T-helper 9 cell (primary cell): ENCODE data around the gene FOXN3.
A peak's percentile ranks its signal among the peaks of the same experiment; 100 is the strongest.

Experiments used
- DNase-seq: peaks from one replicate; pipeline ENCODE4 v3.0.0-alpha.2; 2020
- total RNA-seq, 2 donors: gene quantifications; one replicate each; lab custom pipeline; 2026; lab: John Stamatoyannopoulos, UW

The FOXN3 gene, protein sequence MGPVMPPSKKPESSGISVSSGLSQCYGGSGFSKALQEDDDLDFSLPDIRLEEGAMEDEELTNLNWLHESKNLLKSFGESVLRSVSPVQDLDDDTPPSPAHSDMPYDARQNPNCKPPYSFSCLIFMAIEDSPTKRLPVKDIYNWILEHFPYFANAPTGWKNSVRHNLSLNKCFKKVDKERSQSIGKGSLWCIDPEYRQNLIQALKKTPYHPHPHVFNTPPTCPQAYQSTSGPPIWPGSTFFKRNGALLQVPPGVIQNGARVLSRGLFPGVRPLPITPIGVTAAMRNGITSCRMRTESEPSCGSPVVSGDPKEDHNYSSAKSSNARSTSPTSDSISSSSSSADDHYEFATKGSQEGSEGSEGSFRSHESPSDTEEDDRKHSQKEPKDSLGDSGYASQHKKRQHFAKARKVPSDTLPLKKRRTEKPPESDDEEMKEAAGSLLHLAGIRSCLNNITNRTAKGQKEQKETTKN
- 111 to 126 reads per million in 2 donors for total RNA-seq

DNA sequence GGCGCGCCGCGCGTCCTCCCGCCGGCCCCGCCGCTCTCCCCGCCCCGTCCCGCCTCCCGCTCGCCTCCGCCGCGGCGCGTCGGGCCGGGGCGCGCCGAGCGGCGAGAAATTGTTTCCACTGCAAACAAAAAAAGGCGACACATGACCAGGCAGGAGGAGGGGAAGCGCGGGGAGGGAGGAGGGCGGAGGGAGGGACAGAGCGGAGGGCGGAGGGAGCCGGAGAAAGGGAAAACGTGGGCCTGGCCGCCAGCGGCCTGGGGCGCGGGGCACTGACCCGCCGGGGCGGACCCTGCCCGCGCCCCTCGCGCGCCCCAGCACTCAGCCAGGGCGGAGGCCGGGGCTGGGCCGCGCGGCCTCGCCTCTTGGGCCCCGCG, at the start of gene FOXN3:
Gene FOXN3 (minus strand): TSS at position 143 of the 374 bp plus-strand sequence. CDS start 4,757 bp downstream, outside the sequence.
- DNase-seq = peak; percentile 82

DNA sequence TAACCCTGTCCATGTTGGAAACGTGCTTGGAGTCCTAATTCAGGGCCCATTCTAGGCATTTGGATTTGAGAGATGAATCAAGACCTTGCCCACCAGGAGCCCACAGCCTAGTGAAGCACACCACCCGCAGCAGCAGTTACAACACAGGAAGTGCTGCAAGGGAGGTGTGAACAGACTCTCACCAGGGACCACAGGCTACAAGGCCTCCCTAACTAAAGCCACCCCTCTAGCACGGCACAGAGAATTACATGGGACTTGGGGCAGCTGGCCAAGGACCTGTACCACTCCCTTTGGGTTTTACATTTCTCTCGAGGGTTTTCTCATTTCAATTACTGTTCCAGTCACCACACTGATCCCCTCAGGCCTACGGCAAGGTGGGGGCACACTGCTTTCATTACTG, 49.5 kb upstream of the FOXN3 start:
- DNase-seq = peak; percentile 7

DNA sequence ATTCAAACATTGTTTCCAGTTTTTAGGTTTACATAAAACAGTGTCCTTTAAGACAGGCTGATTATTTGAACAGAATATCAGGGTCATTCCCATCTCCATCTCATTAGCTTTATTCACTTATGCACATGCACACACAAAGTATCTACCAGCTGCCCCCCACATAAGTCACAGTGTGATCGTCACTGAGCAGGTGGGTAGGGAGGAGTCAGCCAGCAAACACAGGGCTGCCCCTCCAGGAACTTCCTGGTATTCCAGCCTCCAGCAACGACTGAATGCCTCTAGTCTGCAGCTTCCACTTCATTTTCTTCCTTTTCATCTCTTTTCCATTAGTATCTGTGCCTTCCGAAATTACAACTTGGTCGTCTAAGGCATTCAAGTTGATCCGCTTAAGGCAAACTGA, 48.8 kb upstream of the FOXN3 start:
- no peak for DNase-seq

DNA sequence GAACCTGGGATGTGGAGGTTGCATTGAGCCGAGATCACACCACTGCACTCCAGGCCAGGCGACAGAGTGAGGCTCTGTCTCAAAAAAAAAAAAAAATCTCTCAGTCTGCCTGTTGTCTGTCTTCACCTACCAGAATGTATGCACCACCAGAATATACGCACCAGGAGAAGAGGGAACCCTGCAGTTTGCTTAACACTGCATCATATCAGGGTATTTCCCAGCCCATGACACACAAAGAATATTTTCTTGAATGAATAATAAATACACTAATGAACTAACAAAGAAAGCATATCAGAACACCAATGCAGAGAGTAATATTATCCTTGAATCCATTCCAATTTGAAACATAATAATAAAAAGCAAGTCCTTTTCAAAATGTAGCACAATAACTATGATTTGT, 44.2 kb upstream of the FOXN3 start:
- DNase-seq = no peak

DNA sequence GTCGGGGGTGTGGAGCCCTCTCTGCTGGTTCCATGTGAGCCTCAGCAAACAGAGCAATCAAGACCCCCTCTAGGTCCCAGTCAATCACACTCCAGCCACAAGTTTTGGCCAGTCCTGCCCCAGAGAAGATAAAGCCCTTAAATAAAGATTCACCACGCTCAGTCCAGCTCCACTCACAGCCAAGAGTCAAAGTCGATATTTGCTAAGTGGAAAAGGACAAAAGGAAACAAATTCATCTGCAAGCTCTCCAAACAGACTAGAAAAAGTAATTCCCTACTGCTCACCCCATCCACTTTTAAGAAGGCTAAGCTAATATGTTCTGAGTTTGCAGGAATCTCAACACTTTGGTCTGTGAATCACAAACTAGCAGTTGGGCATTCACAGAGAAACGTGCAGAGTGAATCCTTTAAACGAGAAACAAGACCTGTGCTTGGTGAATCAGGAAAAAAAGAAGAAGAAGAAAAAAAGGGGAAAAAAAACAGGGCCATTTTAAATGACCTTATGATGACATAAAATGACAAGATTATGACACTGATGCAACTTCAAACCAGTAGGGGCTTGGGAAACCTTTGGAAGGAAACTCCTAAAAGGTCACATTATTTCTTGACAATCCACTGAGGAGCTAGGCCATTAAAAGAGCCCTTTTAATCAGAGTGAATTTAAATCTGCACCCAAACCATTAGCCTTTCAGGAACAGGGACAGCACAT, 41.8 kb upstream of the FOXN3 start:
- no peak for DNase-seq

DNA sequence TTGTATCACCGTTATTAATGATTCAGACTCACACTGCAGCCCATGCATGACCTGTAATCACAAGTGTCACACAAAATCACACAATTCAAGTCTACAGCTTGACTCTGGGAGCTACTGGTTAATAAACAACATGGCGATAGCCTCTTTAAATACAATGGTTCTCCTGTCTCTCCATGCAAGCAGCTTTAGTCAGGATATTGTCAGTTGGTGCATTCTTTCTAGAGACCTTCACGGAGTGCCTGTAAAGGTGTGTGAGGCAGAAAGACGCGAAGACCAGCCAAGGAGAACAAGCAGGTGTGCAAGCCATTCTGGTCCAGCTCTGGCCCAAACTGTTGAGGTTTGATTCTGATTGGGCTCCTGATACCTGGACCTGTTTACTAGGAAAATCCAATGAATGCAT, 40.0 kb upstream of the FOXN3 start:
- no peak for DNase-seq

DNA sequence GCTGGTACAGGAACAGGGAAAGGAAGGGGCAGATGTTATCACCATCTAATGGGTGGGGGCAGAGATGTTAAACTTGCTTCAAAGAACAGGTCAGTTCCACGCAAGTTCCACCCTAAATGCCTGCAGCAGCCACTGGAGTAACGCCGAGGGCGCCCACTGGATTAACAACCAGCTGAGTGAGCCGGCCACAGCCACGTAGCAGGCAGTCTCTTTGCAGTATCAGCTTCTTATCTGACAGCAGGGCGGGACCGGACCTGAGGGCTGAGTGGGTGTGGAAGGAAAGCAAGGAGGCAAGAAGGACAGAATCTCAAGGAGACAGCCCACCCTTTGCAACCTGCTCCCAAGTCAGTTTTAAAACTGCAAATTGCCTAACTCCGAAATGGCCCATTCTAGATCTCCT, 38.4 kb upstream of the FOXN3 start:
- DNase-seq = no peak

DNA sequence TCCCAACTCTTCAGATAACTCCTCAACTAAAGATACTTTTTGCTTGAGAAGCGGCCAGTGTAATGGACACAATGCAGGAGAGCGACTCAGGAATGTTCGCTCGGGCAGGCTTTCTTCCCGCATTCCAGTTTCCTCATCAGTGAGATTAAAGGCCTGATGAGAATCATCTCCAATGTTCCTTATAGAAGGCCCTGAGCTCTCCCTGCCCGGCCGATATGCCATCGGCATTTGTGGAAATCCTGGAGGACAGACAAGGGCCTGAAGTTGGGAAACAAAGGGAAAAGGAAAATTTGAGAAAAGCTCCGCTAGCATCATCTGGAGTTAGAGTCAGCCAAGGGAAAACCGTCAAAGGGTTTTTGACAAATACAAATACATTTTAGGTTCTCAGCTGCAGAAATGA, 38.0 kb upstream of the FOXN3 start:
- no peak for DNase-seq

DNA sequence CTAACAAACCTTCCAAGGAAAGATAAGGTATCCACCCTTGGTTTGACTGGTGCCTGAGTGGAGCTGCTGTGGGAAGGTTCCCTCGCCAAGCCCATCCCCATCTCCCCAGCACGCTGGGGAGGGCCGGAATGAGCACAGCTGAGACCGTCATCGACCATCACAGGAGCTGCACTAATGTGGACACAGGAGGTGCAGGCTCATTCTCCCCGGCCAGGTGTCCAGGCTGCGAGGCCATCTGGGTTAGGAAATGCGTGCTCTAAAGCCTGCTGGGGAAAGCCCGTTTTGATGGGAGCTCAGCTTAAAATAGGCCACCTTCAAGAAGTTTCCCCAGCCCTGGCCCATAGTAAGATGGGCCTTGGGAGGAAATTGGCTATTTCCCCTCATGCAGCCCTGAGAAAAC, 35.2 kb upstream of the FOXN3 start:
- DNase-seq = no peak

DNA sequence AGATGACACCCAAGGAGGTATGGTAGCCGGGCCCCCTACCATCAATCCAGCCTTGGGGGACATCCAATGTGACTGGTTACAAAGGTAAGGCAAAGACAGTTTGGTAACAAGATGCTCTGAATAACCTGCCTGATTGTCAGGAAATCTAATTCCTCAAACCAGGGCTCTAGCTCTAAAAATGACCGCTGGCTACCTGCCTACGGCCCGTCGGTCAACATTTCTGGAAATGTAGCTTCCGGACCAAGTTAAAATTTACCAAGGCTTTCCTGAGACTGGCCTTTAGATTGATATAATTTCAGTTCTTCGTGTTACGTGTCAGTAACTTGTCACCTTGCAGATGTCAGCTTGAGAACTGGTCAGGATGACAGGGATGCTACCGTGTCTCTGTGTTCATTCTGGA, 34.2 kb upstream of the FOXN3 start:
- DNase-seq = no peak

DNA sequence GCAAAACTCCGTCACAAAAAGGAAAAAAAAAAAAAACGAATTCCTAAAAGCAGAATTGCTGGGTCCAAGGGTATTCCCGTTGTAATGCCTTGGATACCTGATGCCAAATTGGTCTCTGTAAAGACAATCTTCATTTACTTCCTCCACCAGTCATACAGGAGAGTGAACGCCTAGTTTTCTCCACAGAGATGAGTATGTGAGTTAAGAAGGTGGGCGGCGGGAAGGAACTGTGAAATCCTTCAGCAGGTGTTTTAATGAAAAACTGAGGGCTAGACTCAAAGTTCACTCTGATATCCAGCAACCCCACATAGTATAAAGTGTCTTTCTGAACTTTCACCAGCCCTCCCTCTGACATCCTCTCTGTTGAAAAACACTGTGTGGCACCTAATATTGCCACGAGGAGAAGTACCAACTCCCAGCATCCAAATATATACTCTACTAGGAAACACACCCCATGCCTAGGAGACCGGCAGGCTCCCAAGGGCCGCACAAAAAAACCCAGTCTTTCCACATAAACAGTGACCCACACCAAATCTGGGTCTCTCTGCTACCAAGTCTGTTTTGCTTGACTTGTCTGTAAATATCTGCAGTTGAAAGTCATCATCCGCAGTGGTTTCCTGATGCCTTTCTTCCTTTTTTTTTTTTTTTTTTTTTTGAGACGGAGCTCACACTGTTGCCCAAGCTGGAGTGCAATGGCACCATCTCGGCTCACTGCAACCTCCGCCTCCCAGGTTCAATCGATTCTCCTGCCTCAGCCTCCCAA, 30.3 kb upstream of the FOXN3 start:
- DNase-seq = no peak

DNA sequence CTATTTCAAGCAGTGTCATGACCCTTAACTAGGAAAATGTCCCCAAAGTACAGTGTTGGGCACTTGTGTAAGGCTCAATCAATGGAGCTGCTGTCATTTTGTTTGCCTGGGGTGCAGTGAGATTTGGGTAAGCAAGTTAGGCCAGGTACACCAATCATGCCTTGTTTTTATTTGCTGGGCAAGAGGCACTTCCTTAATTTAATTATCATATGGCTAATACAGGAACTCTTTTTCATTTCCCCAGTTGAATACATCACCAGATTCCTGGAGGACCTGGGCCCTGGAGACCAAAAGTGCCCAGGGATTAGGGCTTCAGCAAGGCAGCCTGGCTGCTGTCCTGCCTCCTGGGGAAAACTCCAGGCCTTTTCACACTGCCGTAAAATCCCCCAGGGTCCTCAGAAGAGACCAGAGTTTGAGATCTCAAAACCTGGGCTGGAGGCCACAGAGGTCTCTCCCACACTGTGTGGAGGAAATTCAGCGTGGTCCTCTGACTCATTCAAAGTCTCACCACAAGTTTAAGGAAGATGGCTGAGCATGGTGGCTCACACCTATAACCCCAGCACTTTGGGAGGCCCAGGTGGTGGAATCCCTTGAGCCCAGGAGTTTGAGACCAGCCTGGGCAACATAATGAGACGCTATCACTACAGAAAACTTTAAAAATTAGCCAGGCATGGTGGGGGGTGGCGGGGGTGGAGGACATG, 28.4 kb upstream of the FOXN3 start:
- no peak for DNase-seq

DNA sequence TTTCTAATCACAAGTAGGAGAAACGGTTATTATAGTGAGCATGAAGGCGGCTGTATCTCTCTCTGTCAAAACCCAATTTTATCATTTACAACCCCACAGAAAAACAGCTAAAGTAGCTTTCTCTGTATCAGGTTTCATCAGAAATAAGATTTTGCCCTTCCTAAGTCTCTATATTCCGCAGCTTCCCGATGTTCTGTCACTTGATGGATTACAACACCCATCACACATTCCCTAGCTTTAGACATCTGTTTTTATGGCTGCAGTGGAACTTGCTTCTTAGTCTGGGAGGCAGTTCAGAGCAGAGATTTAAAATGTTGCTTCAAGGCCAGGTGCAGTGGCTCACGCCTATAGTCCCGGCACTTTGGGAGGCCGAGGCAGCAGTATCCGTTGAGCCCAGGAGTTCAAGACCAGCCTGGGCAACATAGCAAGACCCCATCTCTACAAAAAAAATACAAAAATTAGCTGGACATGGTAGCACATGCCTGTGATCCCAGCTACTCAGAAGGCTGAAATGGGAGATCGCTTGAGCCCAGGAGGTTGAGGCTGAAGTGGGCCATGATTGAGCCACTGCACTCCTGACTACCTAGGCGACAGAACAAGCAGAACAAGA, 27.6 kb upstream of the FOXN3 start:
- DNase-seq = no peak

DNA sequence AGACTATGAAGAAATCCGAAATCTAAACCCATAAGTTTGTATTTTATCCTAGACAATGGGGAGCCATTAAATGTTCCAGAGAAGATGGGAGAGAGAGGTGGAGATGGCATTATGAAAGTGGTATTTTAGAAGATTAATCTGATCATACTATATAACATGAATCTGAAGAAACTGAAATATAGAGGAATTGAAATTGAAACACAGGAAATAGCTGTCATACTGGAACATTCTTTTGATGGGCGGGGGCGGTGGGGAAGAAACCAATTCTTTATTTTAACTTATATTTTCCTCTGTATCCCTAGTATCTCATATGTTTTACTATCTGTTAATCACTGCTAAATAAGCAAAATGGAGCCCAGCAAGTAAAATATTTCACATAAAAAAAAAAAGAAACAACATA, 27.0 kb upstream of the FOXN3 start:
- no peak for DNase-seq

DNA sequence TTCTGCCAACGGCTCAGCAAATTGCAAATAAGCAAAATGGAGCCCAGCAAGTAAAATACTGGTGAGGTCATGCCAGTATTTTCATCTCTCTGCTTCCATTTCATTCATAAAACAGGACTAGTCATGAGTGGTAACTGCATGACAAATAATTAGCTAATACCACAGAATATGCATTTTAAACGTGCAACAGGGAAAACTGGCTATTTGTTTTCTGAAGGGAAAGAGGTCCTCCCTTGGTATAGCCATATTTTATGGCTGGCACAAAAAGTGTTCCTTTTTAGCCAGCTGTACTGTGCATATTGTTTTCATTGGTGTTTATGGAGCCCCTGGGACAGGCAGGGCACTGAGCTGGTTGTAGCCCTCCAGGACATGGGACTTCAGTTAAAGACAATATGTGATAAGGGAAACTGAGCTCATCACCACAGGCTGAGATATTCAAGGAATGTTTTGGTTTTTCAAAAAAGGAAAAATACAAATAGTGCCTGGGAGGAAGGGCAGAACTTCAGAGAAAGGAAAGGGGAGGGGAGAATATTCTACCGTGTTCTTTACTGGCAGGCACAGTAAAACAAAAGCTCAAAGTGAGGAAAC, 26.1 kb upstream of the FOXN3 start:
- no peak for DNase-seq

DNA sequence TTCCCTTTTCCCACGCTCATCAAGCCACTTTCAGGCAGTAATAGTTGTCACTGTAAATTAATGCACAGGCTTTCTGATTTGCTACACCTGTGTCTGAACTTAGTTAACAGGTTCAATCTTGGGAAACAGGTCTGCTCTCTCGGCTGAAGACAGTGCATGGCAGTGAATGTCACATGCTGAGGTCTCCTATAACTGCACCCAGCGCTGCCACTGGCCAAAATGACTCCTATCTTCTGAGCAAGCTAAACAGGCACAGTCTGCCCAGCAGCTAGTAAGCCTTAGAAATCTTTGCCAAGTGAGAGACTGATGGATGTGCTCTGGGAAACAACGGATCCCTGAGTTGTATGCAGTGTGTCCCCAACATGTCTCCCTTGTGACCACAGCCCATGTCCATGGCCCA, 25.2 kb upstream of the FOXN3 start:
- DNase-seq = no peak

DNA sequence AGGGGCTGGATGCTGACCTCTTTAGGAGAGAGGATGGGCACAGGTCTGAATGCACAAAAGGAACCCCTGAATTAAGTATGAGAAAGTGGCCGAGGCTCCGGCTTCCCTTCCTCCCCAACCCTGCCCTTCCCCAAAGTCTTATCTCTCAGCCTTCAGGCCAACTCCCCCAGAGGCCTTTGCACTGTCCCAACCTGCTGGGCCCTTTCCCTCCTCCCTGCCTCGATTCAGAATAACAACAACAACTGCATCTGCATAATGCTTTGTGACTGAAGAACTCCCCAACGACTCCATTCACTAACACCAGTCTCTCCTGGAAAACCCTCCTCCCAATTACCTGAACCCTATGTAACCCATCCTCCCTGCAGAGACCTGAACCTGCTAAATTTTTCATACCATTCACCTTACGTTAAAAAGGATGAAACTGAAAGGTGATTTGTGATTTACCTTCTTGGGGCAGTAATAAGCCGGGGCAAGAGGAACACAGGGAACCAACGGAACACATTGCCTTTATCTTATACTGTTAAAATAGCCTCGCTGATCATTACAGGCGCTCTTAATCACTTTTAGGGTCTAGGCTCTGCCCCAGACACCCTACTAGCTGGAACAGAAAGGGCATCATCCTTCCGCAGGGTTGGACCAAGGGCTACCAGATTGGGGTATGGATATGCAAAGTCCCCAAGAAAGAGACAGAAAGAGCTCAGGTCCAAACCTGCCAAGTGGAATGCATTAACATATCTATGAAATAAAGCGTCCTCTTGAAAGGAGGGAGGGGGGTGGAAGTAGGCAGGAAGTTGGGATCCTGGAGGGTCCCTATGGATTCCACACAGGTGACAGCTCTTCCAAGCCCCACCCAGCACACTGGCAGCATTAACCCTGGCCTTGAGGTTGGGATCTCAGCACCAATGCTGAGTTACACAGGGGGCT, 24.2 kb upstream of the FOXN3 start:
- no peak for DNase-seq

DNA sequence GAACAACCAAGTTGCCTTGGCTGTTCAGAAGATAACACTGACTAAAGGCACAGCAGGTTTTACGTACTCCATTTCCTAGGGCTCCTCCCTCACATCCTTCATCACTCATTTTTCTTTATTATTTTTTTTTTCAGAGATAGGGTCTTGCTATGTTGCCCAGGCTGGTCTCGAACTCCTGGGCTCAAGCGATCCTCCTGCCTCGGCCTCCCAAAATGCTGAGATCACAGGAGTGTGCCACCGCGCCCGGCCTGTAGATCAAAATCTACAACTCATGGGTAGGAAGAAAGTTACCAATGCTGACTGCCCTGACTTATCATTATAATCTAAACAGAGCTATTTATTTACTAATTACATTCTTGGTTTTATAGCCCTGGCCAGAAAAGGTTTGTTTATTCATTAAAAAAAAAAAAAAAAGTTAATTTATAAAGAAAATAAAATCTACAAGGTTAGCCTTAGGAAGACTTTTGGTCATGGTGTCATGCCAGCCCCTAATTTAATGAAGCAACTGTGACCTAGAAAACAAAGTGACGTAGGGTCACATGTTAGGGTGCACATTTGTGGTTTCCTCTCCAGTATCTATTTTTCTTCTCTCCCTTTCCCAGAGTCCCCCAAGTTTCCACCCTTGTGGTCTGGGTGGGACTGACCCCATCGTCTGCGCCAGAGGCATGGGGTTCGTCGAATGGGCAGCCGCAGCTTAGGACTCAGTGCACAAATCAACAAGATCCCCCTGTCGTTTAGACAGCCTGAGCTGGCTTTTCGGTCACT, 19.0 kb upstream of the FOXN3 start:
- DNase-seq = no peak

DNA sequence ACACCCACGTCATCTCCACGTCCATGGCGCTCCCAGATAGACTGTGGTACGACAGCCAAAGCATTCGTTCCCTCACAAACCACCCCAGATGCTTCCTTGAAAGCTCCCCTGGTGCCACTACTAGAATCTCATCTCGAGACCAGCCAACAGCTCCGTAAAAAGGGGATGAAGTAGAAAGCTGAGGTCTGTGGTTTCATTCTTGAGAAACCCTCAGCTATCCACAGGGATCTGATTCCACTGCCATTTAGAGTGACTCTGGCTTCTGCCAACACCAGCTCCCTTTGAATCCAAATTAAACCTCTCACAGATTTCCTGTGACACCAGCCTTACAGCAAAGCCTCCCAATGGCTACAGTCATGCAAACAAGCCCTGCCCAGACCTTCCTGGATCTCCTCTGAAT, 18.5 kb upstream of the FOXN3 start:
- DNase-seq = no peak

DNA sequence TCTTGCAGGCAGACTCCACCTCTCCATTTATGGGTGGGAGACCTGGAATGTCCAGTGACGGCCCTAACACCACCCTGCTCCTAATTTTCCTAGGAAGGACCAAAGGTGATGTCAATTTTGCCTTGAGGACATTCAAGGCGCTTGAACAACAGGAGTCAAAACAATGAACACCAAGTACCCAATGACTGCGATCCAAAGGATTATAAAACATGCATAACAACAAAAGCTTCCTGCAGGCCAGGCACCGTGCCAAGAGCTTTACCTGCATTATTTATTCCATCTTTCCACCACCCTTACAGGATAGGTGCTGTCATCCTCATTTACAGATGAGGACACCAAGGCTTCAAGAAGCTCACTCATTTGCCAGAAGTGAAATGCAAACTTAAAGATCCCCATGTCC, 15.2 kb upstream of the FOXN3 start:
- no peak for DNase-seq
